ENCODE results near the gene NOP16.

NOP16 gene

DNA sequence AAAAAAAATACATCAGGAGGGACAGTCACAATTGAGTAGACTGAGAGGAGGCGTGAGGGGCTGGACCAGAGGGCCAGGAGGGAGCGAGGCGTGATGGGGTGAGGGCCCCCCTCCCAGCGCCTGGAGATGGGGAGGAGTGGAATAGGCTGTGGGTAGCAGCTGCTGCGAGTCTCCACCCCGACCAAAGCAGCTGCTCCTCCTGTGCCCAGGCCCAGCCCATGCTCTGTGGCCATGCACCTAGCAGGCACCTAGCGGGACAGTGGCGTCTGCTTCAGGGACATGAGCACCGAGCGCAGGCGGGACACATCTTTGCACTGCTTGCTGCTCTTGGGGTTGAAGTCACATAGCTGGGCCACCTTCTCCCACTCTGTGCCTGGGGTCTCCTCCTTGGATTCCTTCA lies 4.1 kb upstream of the NOP16 start:
- H3K4me3 ChIP-seq (ENCODE audit: low read depth in 1 of 2, low read length in 2 of 2): no peak overlapping the region
- no peak overlapping the region for H3K27ac ChIP-seq (ENCODE audit: low read depth, low read length)
- peaks cover 46% of the 10 kb centered on the region for H3K36me3 ChIP-seq (ENCODE audit: insufficient read depth, low read length)

DNA sequence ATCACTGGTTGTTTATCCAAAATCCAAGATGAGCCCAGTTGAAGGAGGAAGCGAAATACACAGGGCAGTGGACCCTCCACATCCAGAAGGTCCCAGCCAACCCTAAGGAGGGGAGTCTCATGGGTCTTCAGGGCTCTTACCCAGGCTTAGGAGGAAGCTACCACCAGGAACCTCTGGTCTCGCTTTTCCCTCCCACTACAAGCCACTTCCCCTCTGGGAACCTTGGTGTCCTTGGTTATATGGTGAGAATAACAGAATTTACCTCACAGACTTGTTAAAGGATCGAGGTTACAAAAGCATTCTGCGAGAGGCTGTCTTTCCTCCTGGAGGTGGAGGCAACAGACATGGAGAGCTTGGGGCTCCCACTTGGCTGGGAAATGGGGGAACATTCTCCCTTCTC lies 3.6 kb upstream of the NOP16 start:
- Histone ChIP-seq H3K36me3 (ENCODE audit: insufficient read depth, low read length) (peaks cover 46% of the 10 kb centered on the region), H3K9ac (ENCODE audit: low read length) (no peak overlapping the region), H3K27ac (ENCODE audit: low read depth, low read length) (no peak overlapping the region), H3K4me3 (ENCODE audit: low read depth in 1 of 2, low read length in 2 of 2) (no peak overlapping the region), H3K9me3 (ENCODE audit: low read length) (no peaks in the 10 kb centered on the region), H3K27me3 (ENCODE audit: control insufficient read depth in 1 of 2, insufficient read depth in 2 of 2, low read length in 2 of 2) (no peaks in the 10 kb centered on the region), H3K4me1 (ENCODE audit: insufficient read depth, low read length) (peaks cover 20% of the 10 kb centered on the region)

More for the DNA sequence above, 4.1 kb upstream of the NOP16 start:
- Histone ChIP-seq H3K9me3 (ENCODE audit: low read length) (no peaks in the 10 kb centered on the region), H3K27me3 (ENCODE audit: control insufficient read depth in 1 of 2, insufficient read depth in 2 of 2, low read length in 2 of 2) (no peaks in the 10 kb centered on the region), H3K4me1 (ENCODE audit: insufficient read depth, low read length) (peaks cover 15% of the 10 kb centered on the region), H3K9ac (ENCODE audit: low read length) (no peak overlapping the region)

DNA sequence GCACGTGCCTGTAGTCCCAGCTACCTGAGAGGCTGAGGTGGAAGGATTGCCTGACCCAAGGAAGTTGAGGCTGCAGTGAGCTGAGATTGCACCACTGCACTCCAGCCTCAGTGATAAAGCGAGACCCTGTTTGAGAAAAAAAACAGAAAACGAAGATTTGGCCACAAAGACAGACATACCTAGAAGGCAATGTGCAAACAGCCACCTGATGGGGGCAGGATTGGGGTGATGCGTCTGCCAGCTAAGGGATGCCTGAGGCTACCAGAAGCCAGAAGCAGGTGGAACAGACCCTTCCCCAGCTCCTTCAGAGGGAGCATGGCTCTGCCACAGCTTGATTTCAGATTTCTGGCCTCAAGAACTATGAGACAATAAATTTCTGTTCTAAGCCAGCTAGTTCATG lies 3.1 kb upstream of the NOP16 start:
- H3K9ac ChIP-seq (ENCODE audit: low read length): no peak overlapping the region
- H3K27ac ChIP-seq (ENCODE audit: low read depth, low read length): no peak overlapping the region
- H3K4me1 ChIP-seq (ENCODE audit: insufficient read depth, low read length): peaks cover 23% of the 10 kb centered on the region
- H3K27me3 ChIP-seq (ENCODE audit: control insufficient read depth in 1 of 2, insufficient read depth in 2 of 2, low read length in 2 of 2): no peaks in the 10 kb centered on the region
- no peaks in the 10 kb centered on the region for H3K9me3 ChIP-seq (ENCODE audit: low read length)
- H3K36me3 ChIP-seq (ENCODE audit: insufficient read depth, low read length): peaks cover 43% of the 10 kb centered on the region
- no peak overlapping the region for H3K4me3 ChIP-seq (ENCODE audit: low read depth in 1 of 2, low read length in 2 of 2)

DNA sequence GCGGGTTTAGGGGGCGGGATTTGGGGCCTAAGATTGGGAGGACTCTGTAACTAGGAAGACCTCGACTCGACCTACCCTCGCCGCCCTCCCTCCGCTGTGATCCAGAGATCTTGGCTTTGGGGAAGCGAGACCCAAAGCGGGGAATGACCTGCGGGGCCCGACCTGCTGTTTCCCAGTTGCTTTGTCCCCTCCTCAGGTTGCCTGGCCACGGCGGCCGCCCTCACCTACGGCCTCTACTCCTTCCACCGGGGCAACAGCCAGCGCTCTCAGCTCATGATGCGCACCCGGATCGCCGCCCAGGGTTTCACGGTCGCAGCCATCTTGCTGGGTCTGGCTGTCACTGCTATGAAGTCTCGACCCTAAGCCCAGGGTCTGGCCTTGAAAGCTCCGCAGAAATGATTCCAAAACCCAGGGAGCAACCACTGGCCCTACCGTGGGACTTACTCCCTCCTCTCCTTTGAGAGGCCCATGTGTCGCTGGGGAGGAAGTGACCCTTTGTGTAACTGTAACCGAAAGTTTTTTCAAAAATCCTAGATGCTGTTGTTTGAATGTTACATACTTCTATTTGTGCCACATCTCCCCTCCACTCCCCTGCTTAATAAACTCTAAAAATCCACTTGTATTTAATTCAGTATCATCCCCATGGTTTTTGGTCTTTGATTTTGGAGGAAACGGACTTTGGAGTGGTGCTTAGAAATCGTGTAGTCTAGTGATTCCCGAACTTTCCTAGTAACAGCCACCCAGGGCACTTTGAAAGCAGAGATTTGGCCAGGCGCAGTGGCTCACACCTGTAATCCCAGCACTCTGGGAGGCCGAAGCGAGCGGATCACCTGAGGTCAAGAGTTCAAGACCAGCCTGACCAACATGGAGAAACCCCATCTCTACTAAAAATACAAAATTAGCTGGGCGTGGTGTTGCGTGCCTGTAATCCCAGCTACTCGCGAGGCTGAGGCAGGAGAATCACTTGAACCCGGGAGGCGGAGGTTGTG lies 1.0 kb upstream of the NOP16 start:
- Histone ChIP-seq H3K27me3 (ENCODE audit: control insufficient read depth in 1 of 2, insufficient read depth in 2 of 2, low read length in 2 of 2) (no peaks in the 10 kb centered on the region), H3K9ac (ENCODE audit: low read length) (peak overlapping the region; percentile 79), H3K27ac (ENCODE audit: low read depth, low read length) (peak overlapping the region; percentile 98), H3K36me3 (ENCODE audit: insufficient read depth, low read length) (peaks cover 43% of the 10 kb centered on the region), H3K4me1 (ENCODE audit: insufficient read depth, low read length) (peaks cover 18% of the 10 kb centered on the region), H3K4me3 (ENCODE audit: low read depth in 1 of 2, low read length in 2 of 2) (peak overlapping the region; percentile 68 to 83), H3K9me3 (ENCODE audit: low read length) (no peaks in the 10 kb centered on the region)

DNA sequence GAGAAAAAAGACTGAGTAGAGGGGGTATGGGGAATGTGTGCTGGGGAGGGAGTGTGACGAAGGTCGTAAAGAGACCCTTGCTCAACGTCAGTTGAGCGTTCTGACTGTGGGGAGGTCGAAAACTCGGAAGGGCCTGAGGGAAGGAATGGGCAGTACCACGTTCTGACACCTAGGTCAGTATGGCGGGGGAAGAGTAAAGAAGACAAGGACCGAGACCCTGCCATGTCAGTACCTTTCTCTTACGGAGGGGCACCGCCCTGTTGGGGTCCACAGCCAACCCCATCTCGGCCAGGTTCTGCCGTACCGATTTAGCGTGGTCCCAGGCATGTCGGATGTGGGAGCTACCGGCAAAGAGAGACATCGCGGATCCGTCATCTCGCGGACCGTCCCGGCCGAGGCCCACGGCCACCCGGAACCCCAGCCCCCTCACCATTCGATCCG lies 375 bp downstream of the NOP16 start:
- Histone ChIP-seq H3K9ac (ENCODE audit: low read length) (peak overlapping the region; percentile 56), H3K4me3 (ENCODE audit: low read depth in 1 of 2, low read length in 2 of 2) (peak overlapping the region; percentile 68 to 83), H3K9me3 (ENCODE audit: low read length) (no peaks in the 10 kb centered on the region), H3K4me1 (ENCODE audit: insufficient read depth, low read length) (peaks cover 18% of the 10 kb centered on the region), H3K27ac (ENCODE audit: low read depth, low read length) (peak overlapping the region; percentile 4), H3K27me3 (ENCODE audit: control insufficient read depth in 1 of 2, insufficient read depth in 2 of 2, low read length in 2 of 2) (no peaks in the 10 kb centered on the region), H3K36me3 (ENCODE audit: insufficient read depth, low read length) (peaks cover 43% of the 10 kb centered on the region)

DNA sequence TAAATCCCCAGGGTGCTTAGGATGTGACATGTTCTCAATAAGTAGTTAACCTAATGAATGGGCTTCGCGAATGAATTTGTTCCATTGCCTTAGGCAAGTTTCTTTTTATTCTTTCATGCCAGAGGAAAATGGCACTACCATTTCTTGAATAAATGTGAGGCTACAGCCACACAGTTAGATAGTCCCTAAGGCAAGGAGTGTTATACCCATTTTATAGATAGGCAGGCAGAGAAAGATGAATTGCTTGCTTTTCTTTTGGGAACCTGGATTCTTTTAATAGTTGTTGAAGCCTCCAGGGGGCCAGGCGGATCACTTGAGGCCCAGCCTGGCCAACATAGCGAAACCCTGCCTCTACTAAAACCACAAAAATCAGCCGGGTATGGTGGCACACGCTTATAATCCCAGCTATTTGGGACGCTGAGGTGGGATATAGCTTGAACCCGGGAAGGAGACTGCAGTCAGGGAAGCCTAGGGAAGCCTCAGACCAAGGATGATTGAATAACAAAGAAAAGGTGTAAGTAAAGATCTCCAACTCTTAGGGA lies 943 bp downstream of the NOP16 start:
- H3K27me3 ChIP-seq (ENCODE audit: control insufficient read depth in 1 of 2, insufficient read depth in 2 of 2, low read length in 2 of 2): no peaks in the 10 kb centered on the region
- peak overlapping the region; percentile 68 to 83 for H3K4me3 ChIP-seq (ENCODE audit: low read depth in 1 of 2, low read length in 2 of 2)
- peaks cover 43% of the 10 kb centered on the region for H3K36me3 ChIP-seq (ENCODE audit: insufficient read depth, low read length)
- H3K4me1 ChIP-seq (ENCODE audit: insufficient read depth, low read length): peaks cover 18% of the 10 kb centered on the region
- H3K27ac ChIP-seq (ENCODE audit: low read depth, low read length): no peak overlapping the region
- H3K9ac ChIP-seq (ENCODE audit: low read length): peak overlapping the region; percentile 56
- H3K9me3 ChIP-seq (ENCODE audit: low read length): no peaks in the 10 kb centered on the region

DNA sequence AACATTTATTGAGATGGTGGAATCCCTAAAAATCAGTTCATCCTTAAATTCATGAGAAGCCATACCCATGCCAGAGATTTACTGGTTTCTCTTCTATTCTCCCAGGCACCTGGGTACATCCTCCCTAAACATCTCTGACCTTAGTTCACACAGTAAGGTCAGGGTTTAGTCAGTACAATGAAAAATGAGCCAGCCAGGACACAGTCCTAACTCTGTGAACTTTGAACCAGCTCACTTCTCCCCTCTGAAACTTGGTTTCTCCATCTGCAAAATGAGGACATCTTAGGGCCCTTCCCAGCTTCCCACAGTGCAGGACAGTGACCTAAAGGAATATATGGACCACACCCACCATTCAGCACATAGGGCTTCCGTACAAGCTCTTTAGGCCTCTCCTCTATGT lies 1.9 kb downstream of the NOP16 start:
- H3K4me1 ChIP-seq (ENCODE audit: insufficient read depth, low read length): peaks cover 24% of the 10 kb centered on the region
- peaks cover 41% of the 10 kb centered on the region for H3K36me3 ChIP-seq (ENCODE audit: insufficient read depth, low read length)
- no peak overlapping the region for H3K4me3 ChIP-seq (ENCODE audit: low read depth in 1 of 2, low read length in 2 of 2)
- H3K27me3 ChIP-seq (ENCODE audit: control insufficient read depth in 1 of 2, insufficient read depth in 2 of 2, low read length in 2 of 2): no peaks in the 10 kb centered on the region
- H3K9ac ChIP-seq (ENCODE audit: low read length): no peak overlapping the region
- no peaks in the 10 kb centered on the region for H3K9me3 ChIP-seq (ENCODE audit: low read length)
- no peak overlapping the region for H3K27ac ChIP-seq (ENCODE audit: low read depth, low read length)

DNA sequence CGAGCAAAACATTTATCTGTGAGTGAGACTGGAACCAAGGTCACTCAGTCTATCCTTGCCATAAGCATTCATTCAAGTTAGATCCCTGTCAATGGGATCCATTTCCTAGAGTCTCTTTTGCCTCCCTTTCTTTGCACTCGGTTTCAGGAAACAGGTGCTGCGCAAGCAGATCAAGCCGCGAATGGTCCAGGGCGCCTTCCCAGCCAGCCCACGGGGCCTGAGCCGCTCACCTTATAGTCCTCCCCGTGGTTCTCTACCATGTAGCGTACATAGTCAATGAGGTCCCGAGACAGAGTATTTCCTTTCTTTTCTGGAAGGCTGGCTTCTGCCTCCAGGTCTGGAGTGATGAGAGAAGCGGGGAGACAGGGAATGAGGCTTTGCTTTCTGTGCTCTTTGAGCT lies 3.4 kb downstream of the NOP16 start:
- Histone ChIP-seq H3K36me3 (ENCODE audit: insufficient read depth, low read length) (peaks cover 32% of the 10 kb centered on the region), H3K9me3 (ENCODE audit: low read length) (no peaks in the 10 kb centered on the region), H3K9ac (ENCODE audit: low read length) (no peak overlapping the region), H3K4me3 (ENCODE audit: low read depth in 1 of 2, low read length in 2 of 2) (no peak overlapping the region), H3K4me1 (ENCODE audit: insufficient read depth, low read length) (peaks cover 31% of the 10 kb centered on the region), H3K27me3 (ENCODE audit: control insufficient read depth in 1 of 2, insufficient read depth in 2 of 2, low read length in 2 of 2) (no peaks in the 10 kb centered on the region), H3K27ac (ENCODE audit: low read depth, low read length) (no peak overlapping the region)

DNA sequence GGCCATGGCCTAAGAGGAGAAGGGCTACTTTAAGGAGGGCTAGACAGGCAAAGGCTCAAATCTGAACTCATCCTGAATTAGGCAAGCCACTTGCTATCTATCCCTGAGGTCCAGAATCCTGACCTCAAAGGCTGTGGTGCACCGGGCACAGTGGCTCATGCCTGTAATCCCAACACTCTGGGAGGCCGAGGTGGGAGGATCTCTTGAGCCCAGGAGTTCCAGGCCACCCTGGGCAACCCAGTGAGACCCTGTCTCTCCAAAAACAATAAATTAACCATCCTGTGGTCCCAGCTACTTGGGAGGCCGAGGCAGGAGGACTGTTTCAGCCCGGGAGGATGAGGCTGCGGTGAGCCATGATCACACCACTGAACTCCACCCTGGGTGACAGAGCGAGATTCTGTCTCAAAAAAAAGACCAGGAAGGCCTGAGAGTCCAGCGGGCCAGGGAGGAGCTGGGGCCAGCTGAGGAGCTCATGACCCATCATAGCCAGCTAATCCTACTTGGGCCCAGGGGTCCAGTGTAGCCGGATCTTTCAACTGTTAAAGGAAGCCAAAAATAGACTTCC lies 4.0 kb downstream of the NOP16 start:
- no peaks in the 10 kb centered on the region for H3K9me3 ChIP-seq (ENCODE audit: low read length)
- H3K4me3 ChIP-seq (ENCODE audit: low read depth in 1 of 2, low read length in 2 of 2): no peak overlapping the region
- peaks cover 32% of the 10 kb centered on the region for H3K36me3 ChIP-seq (ENCODE audit: insufficient read depth, low read length)
- H3K27ac ChIP-seq (ENCODE audit: low read depth, low read length): no peak overlapping the region
- no peak overlapping the region for H3K9ac ChIP-seq (ENCODE audit: low read length)
- H3K4me1 ChIP-seq (ENCODE audit: insufficient read depth, low read length): peaks cover 28% of the 10 kb centered on the region
- H3K27me3 ChIP-seq (ENCODE audit: control insufficient read depth in 1 of 2, insufficient read depth in 2 of 2, low read length in 2 of 2): no peaks in the 10 kb centered on the region

DNA sequence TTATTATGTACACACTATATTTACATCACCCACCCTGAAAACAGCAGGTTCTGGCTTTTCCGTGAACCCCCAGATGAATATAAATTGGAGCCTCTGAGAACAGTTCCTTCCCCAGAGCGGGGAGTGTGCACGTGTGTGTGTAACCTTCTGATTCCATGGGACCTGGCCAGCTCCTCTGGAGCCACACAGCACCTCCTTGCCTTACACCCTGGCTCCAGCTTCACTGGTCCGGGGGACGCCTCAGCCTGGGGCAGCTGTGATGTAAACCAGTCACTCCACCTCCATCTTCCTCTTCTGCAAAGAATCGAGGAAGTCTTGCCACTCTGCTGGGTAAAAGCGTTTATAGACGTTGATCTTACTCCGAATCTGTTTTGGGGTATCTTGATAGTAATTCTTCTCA lies 4.4 kb downstream of the NOP16 start:
- Histone ChIP-seq H3K9me3 (ENCODE audit: low read length) (no peaks in the 10 kb centered on the region), H3K27me3 (ENCODE audit: control insufficient read depth in 1 of 2, insufficient read depth in 2 of 2, low read length in 2 of 2) (no peaks in the 10 kb centered on the region), H3K9ac (ENCODE audit: low read length) (no peak overlapping the region), H3K4me1 (ENCODE audit: insufficient read depth, low read length) (peaks cover 27% of the 10 kb centered on the region), H3K27ac (ENCODE audit: low read depth, low read length) (no peak overlapping the region), H3K4me3 (ENCODE audit: low read depth in 1 of 2, low read length in 2 of 2) (no peak overlapping the region), H3K36me3 (ENCODE audit: insufficient read depth, low read length) (peaks cover 32% of the 10 kb centered on the region)

DNA sequence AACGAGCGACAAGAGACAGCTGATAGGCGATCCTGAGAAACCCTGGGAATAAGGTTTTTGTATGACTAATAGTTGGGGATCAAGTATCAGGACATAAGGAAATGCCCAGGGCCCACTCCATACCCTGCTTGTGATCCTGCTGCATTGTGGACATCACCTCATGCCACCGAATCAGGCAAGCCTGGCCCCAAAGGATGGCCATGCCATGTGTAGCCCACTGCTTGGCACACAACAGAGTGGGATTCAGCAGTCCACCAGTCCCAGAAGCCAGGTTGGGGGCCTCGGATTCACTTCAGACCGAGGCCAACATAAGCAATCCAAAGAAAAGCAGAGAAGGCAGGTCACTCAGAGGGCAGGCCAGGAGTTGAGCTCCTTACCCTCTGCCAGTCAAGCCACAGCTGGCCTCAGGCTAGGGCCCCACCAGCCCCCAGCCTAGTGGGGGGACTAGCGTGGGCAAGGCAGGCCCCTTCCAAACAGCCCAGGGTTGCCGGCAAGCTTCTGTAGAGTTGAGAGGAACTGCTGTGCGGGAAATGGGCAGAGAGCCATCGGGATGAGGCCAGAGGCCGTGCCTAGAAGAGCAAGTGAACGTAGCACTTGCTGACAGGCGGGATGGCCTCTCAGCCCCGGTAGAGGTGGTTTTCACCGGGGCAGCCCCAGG lies 5.0 kb downstream of the NOP16 start:
- no peak overlapping the region for H3K4me3 ChIP-seq (ENCODE audit: low read depth in 1 of 2, low read length in 2 of 2)
- H3K9me3 ChIP-seq (ENCODE audit: low read length): no peaks in the 10 kb centered on the region
- no peaks in the 10 kb centered on the region for H3K27me3 ChIP-seq (ENCODE audit: control insufficient read depth in 1 of 2, insufficient read depth in 2 of 2, low read length in 2 of 2)
- H3K9ac ChIP-seq (ENCODE audit: low read length): no peak overlapping the region
- no peak overlapping the region for H3K27ac ChIP-seq (ENCODE audit: low read depth, low read length)
- H3K4me1 ChIP-seq (ENCODE audit: insufficient read depth, low read length): peaks cover 27% of the 10 kb centered on the region
- H3K36me3 ChIP-seq (ENCODE audit: insufficient read depth, low read length): peaks cover 32% of the 10 kb centered on the region

Data from muscle layer of colon (tissue), 2 donors.